ENCODE measurements around the gene PCNT. TPM values are rescaled to one million over a fixed set of nuclear protein-coding genes. Genes with fewer than 3 reads are reported as not detected.

PCNT gene
- total and polyA plus RNA-seq, 2 of the 4 experiments (the other 2 are of a cell fraction), result 10.0 to 19.4 TPM

DNA sequence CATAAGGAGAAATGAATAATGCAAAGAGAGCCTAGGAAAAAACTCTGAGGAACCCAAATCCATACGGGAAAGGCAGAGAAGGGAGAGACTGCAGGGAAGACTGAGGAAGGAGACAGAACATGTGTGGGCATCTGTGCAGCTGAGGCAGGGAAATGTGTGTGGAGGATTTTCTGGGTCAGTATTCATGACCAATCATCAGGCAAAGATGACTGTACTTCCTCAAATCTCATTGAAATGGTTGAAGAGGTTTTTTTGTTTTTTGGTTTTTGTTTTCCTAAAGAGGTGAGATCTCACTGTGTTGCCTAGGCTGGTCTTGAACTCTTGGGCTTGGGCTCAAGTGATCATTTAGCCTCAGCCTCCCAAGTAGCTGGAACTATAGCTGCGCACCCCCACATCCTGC is 150.4 kb downstream of the PCNT start:
- peaks cover 42 to 63% of the 10 kb centered on the region in 2 experiments for H3K79me1 ChIP-seq (ENCODE audit: low read depth in 1 of 2, low read length in 2 of 2)
- no peak overlapping the region for H2AK5ac ChIP-seq (ENCODE audit: low read depth, low read length)
- no peak overlapping the region for H4K8ac ChIP-seq (ENCODE audit: low read depth in 2 of 2, low read length in 2 of 2)
- H2BK5ac ChIP-seq (ENCODE audit: low read depth, low read length, poor library complexity, severe bottlenecking), result no peak overlapping the region
- no peak overlapping the region for H2BK15ac ChIP-seq (ENCODE audit: low read depth, low read length)
- H4K91ac ChIP-seq (ENCODE audit: insufficient read depth, low read depth, low read length), result no peak overlapping the region
- H3K9me1 ChIP-seq (ENCODE audit: insufficient read depth, low read length), result peaks cover 13% of the 10 kb centered on the region
- H3K27me3 ChIP-seq (ENCODE audit: control insufficient read depth, insufficient read depth, low read length), result no peaks in the 10 kb centered on the region
- no peak overlapping the region for H3K4me3 ChIP-seq (ENCODE audit: insufficient read depth, low read depth, low read length)
- no peak overlapping the region for H2BK120ac ChIP-seq (ENCODE audit: low read depth, low read length)
- H3K14ac ChIP-seq (replicated peaks; ENCODE audit: low read depth, low read length), result no peak overlapping the region
- no peak overlapping the region for H3K4ac ChIP-seq (ENCODE audit: low read depth, low read length)
- H2AFZ ChIP-seq (replicated peaks; ENCODE audit: low read length, poor library complexity), result no peak overlapping the region
- TF ChIP-seq, protein P1, sequence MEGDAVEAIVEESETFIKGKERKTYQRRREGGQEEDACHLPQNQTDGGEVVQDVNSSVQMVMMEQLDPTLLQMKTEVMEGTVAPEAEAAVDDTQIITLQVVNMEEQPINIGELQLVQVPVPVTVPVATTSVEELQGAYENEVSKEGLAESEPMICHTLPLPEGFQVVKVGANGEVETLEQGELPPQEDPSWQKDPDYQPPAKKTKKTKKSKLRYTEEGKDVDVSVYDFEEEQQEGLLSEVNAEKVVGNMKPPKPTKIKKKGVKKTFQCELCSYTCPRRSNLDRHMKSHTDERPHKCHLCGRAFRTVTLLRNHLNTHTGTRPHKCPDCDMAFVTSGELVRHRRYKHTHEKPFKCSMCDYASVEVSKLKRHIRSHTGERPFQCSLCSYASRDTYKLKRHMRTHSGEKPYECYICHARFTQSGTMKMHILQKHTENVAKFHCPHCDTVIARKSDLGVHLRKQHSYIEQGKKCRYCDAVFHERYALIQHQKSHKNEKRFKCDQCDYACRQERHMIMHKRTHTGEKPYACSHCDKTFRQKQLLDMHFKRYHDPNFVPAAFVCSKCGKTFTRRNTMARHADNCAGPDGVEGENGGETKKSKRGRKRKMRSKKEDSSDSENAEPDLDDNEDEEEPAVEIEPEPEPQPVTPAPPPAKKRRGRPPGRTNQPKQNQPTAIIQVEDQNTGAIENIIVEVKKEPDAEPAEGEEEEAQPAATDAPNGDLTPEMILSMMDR (conservative IDR thresholded peaks at IDR 0.05; ENCODE audit: low read depth, low read length), result no peak
- TF ChIP-seq, protein P2, sequence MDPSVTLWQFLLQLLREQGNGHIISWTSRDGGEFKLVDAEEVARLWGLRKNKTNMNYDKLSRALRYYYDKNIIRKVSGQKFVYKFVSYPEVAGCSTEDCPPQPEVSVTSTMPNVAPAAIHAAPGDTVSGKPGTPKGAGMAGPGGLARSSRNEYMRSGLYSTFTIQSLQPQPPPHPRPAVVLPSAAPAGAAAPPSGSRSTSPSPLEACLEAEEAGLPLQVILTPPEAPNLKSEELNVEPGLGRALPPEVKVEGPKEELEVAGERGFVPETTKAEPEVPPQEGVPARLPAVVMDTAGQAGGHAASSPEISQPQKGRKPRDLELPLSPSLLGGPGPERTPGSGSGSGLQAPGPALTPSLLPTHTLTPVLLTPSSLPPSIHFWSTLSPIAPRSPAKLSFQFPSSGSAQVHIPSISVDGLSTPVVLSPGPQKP (IDR thresholded peaks at IDR 0.05; ENCODE audit: borderline replicate concordance, low read depth, low read length), result no peak
- H3K56ac ChIP-seq (ENCODE audit: extremely low read depth, insufficient read depth, low read length), result no peak overlapping the region
- dilution Hi-C loops (cut with HindIII; ENCODE audit: low sequenced_read_pairs, unreplicated experiment) (no loop called here), intact Hi-C loops (cut with micrococcal nuclease) (no loop called here), in situ Hi-C loops (cut with MboI; ENCODE audit: low sequenced_read_pairs) (no loop called here)
- DNase-seq (no peak), ATAC-seq (ENCODE audit: low read depth) (no peak)
- WGBS, 2 experiments (ENCODE audit: extremely low coverage in 2 of 2, insufficient read length in 1 of 2), result no CpG with 5 or more reads among the region's 2 CpGs
- H3K23ac ChIP-seq (ENCODE audit: low read depth, low read length), result no peak overlapping the region
- H3K27ac ChIP-seq (ENCODE audit: insufficient read depth, low read length), result no peak overlapping the region
- H2AK9ac ChIP-seq (replicated peaks; ENCODE audit: low read depth, low read length, poor library complexity), result no peak overlapping the region
- BruUV-seq (replicated peaks), result no TSS peak
- H3K9me3 ChIP-seq (ENCODE audit: control insufficient read depth, insufficient read depth, low read length), result no peaks in the 10 kb centered on the region
- H3K36me3 ChIP-seq (ENCODE audit: control insufficient read depth, insufficient read depth, low read length), result peaks cover under 1% of the 10 kb centered on the region; the same call in 1 of the 2 replicates
- H3K4me1 ChIP-seq (ENCODE audit: control insufficient read depth, insufficient read depth, low read length), result peaks cover 4% of the 10 kb centered on the region; the same call in 1 of the 2 replicates
- POLR2A ChIA-PET (ENCODE audit: unreplicated experiment), result no interaction called here
- H4K5ac ChIP-seq (ENCODE audit: low read depth, low read length), result no peak overlapping the region
- peaks cover 27% of the 10 kb centered on the region for H4K20me1 ChIP-seq (ENCODE audit: insufficient read depth, low read length)
- CTCF ChIA-PET, result no interaction called here
- no peak overlapping the region for H3K18ac ChIP-seq (ENCODE audit: low read depth, low read length)
- H2BK20ac ChIP-seq (ENCODE audit: low read depth, low read length), result no peak overlapping the region
- H3K4me2 ChIP-seq (ENCODE audit: low read depth, low read length), result no peak overlapping the region
- H3K9ac ChIP-seq (ENCODE audit: low read depth, low read length), result no peak overlapping the region
